ENCODE data around the gene GPR141.

GRCh38 chr7:37741776-37742175, 58.2 kb downstream of the GPR141 start:
- TF ChIP-seq CTCF (optimal IDR thresholded peaks at IDR 0.05 in 1 of 3, IDR thresholded peaks at IDR 0.05 in 1 of 3, conservative IDR thresholded peaks at IDR 0.05 in 1 of 3; ENCODE audit: extremely low read depth in 1 of 3, insufficient read depth in 2 of 3, low read length in 3 of 3) (no peak), EZH2 (IDR thresholded peaks at IDR 0.05; ENCODE audit: low read length) (no peak)

Data from keratinocyte (primary cell).